ENCODE measurements around the gene PEAK1. TPM values are rescaled to one million over a fixed set of nuclear protein-coding genes. Genes with fewer than 3 reads are reported as not detected.

PEAK1 gene
- total and polyA plus RNA-seq, 2 donors (not counting 3 experiments of a cell fraction or from before 2014, with no cell fraction given), result 17.9 to 91.9 TPM

DNA sequence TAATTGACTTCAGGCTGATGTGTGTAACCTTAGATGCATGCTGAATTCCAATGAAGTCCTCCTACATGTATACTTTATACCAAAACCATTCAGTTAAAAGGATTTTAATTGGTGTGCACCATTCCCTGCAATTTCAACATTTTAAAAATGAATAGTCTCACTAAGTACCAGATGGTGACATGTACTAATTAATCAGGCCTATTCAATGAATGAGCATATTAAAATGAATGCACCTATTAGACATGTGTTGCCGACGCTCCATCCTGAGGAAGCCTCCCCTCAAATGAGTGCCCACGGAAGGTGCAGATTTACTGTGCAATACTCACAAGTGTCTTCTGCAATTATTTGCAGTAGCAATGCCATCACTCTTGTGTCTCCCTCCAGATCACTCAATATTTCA lies 224.3 kb downstream of the PEAK1 start:
- Histone ChIP-seq H4K20me1 (replicated peaks; ENCODE audit: control insufficient read depth, extremely low read depth, insufficient read depth, low read length) (no peaks in the 10 kb centered on the region), H3K36me3 (ENCODE audit: control insufficient read depth in 2 of 2, extremely low read depth in 1 of 2, insufficient read depth in 2 of 2, low read length in 2 of 2) (no peaks in the 10 kb centered on the region), H3K9me3 (replicated peaks; ENCODE audit: control insufficient read depth, insufficient read depth, low read length) (no peaks in the 10 kb centered on the region), H3K9ac (replicated peaks; ENCODE audit: extremely low read depth, insufficient read depth, low read length) (no peak overlapping the region), H3K4me1 (ENCODE audit: control insufficient read depth, extremely low read depth, insufficient read depth, low read length) (no peaks in the 10 kb centered on the region), H3K4me3 (replicated peaks in 1 of 3; ENCODE audit: insufficient read depth in 1 of 3, low read depth in 1 of 3, low read length in 3 of 3) (no peak overlapping the region), H3K4me2 (ENCODE audit: insufficient read depth, low read length) (no peak overlapping the region), H2AFZ (ENCODE audit: low read depth, low read length) (no peak overlapping the region), H3K27me3 (ENCODE audit: control insufficient read depth in 2 of 2, insufficient read depth in 2 of 2, low read length in 2 of 2) (no peaks in the 10 kb centered on the region), H3K9me1 (replicated peaks; ENCODE audit: control insufficient read depth, extremely low read depth, insufficient read depth, low read length) (no peaks in the 10 kb centered on the region), H3K27ac (ENCODE audit: insufficient read depth, low read depth, low read length) (no peak overlapping the region), H3K79me2 (ENCODE audit: control insufficient read depth, insufficient read depth, low read length) (no peaks in the 10 kb centered on the region)
- no peak for TF ChIP-seq FOS (IDR thresholded peaks at IDR 0.05; ENCODE audit: borderline replicate concordance, insufficient read depth, low read length)
- no peak for TF ChIP-seq POLR2A (IDR thresholded peaks at IDR 0.05; ENCODE audit: low read depth, low read length)
- no peak for TF ChIP-seq JUN (IDR thresholded peaks at IDR 0.05; ENCODE audit: borderline replicate concordance, insufficient read depth, insufficient read length, low read depth)
- intact Hi-C loops (cut with micrococcal nuclease), result no loop called here
- no TSS peak for BruUV-seq (replicated peaks)
- ChIA-PET POLR2A (no interaction called here), CTCF (interaction anchor here (0.6 to 1.4 kb wide), 4 partner anchors 22 to 348 kb away, joined by 3 to 4 read pairs (median 4); no protein-coding TSS in a partner anchor)
- dilution Hi-C loops (cut with MboI; ENCODE audit: extremely low pct_ligation_motif_present, low sequenced_read_pairs), result no loop called here
- DNase-seq (ENCODE audit: low read depth, low spot score), result no peak
- no peak for FAIRE-seq

DNA sequence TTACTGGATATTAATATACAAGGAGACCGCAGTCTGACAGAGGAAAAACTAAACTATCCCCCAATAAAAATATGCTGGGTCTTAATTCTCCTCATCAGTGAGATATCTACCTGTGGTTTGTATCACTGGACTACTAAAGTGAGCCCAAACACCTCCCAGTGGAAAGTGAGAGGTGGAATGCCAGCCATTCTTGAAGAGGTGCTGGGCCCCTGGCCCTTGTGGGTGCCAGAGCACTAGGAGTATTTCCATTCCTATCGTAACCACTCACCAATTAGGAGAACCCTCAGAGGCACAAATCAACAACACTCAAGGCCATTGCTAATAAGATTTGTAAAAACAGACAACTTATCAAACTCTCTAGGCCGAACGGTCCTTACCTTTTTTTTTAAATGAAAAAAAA lies 227.5 kb downstream of the PEAK1 start:
- no TSS peak for BruUV-seq (replicated peaks)
- no peak for TF ChIP-seq MAX (IDR thresholded peaks at IDR 0.05; ENCODE audit: insufficient read depth, insufficient read length)
- TF ChIP-seq JUN (IDR thresholded peaks at IDR 0.05; ENCODE audit: borderline replicate concordance, insufficient read depth, insufficient read length, low read depth), result no peak
- no peak for TF ChIP-seq MYC (IDR thresholded peaks at IDR 0.05; ENCODE audit: low read depth, low read length)
- no peak for TF ChIP-seq GATA2 (IDR thresholded peaks at IDR 0.05; ENCODE audit: insufficient read depth, insufficient read length, low read depth, low read length)
- TF ChIP-seq POLR2AphosphoS5 (IDR thresholded peaks at IDR 0.05; ENCODE audit: insufficient read depth, low read depth, low read length), result no peak
- TF ChIP-seq FOS (IDR thresholded peaks at IDR 0.05; ENCODE audit: borderline replicate concordance, insufficient read depth, low read length), result no peak
- TF ChIP-seq, protein P1, sequence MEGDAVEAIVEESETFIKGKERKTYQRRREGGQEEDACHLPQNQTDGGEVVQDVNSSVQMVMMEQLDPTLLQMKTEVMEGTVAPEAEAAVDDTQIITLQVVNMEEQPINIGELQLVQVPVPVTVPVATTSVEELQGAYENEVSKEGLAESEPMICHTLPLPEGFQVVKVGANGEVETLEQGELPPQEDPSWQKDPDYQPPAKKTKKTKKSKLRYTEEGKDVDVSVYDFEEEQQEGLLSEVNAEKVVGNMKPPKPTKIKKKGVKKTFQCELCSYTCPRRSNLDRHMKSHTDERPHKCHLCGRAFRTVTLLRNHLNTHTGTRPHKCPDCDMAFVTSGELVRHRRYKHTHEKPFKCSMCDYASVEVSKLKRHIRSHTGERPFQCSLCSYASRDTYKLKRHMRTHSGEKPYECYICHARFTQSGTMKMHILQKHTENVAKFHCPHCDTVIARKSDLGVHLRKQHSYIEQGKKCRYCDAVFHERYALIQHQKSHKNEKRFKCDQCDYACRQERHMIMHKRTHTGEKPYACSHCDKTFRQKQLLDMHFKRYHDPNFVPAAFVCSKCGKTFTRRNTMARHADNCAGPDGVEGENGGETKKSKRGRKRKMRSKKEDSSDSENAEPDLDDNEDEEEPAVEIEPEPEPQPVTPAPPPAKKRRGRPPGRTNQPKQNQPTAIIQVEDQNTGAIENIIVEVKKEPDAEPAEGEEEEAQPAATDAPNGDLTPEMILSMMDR (IDR thresholded peaks at IDR 0.05; ENCODE audit: extremely low read depth in 1 of 2, insufficient read depth in 1 of 2, low read depth in 1 of 2, low read length in 2 of 2), result no peak
- TF ChIP-seq POLR2A (IDR thresholded peaks at IDR 0.05; ENCODE audit: low read depth, low read length), result no peak
- no peak for TF ChIP-seq EZH2 (IDR thresholded peaks at IDR 0.05; ENCODE audit: borderline replicate concordance, low read depth, low read length, severe bottlenecking)
- Histone ChIP-seq H2AFZ (ENCODE audit: low read depth, low read length) (no peak overlapping the region), H3K27ac (ENCODE audit: insufficient read depth, low read depth, low read length) (no peak overlapping the region), H3K9me1 (replicated peaks; ENCODE audit: control insufficient read depth, extremely low read depth, insufficient read depth, low read length) (no peaks in the 10 kb centered on the region), H3K27me3 (ENCODE audit: control insufficient read depth in 2 of 2, insufficient read depth in 2 of 2, low read length in 2 of 2) (no peaks in the 10 kb centered on the region), H3K36me3 (ENCODE audit: control insufficient read depth in 2 of 2, extremely low read depth in 1 of 2, insufficient read depth in 2 of 2, low read length in 2 of 2) (no peaks in the 10 kb centered on the region), H3K4me2 (ENCODE audit: insufficient read depth, low read length) (no peak overlapping the region), H4K20me1 (replicated peaks; ENCODE audit: control insufficient read depth, extremely low read depth, insufficient read depth, low read length) (no peaks in the 10 kb centered on the region), H3K9ac (replicated peaks; ENCODE audit: extremely low read depth, insufficient read depth, low read length) (no peak overlapping the region), H3K79me2 (ENCODE audit: control insufficient read depth, insufficient read depth, low read length) (peaks cover 3% of the 10 kb centered on the region), H3K4me1 (ENCODE audit: control insufficient read depth, extremely low read depth, insufficient read depth, low read length) (peaks cover 13% of the 10 kb centered on the region), H3K9me3 (replicated peaks; ENCODE audit: control insufficient read depth, insufficient read depth, low read length) (no peaks in the 10 kb centered on the region), H3K4me3 (replicated peaks in 1 of 3; ENCODE audit: insufficient read depth in 1 of 3, low read depth in 1 of 3, low read length in 3 of 3) (no peak overlapping the region)
- ChIA-PET CTCF (interaction anchor here (1.5 kb wide), 1 partner anchor 11 kb away, joined by 3 read pairs; no protein-coding TSS in a partner anchor), POLR2A (no interaction called here)
- FAIRE-seq (no peak), DNase-seq (ENCODE audit: low read depth, low spot score) (no peak)
- intact Hi-C loops (cut with micrococcal nuclease) (no loop called here), dilution Hi-C loops (cut with MboI; ENCODE audit: extremely low pct_ligation_motif_present, low sequenced_read_pairs) (no loop called here)
